Spinal cord (tissue), 10 donors: Measurements from ENCODE around the gene WDR59. TPM values are rescaled to one million over a fixed set of nuclear protein-coding genes. Genes with fewer than 3 reads are reported as not detected.
"Not testable (repeated sequence)": the region's sequence is repeated elsewhere in the genome, so short reads cannot be mapped to it uniquely, and the experiment has no call there.

Experiments used
- DNase-seq, 6 donors: peaks; one replicate each; pipeline versions ENCODE4 v3.0.0 to v3.0.0-alpha.2; 2013 to 2015; ENCODE audit warnings: low spot score in 6 of 6, low read depth in 4 of 6
- H3K27ac ChIP-seq: one replicate; pipeline ENCODE4 v1.5.1; 2013; ENCODE audit warnings: low read depth, low read length, control low read depth
- H3K27me3 ChIP-seq: one replicate; pipeline ENCODE4 v1.6.1; 2013; ENCODE audit warnings: low read length; ENCODE audit not compliant: control insufficient read depth, insufficient read depth
- H3K36me3 ChIP-seq: one replicate; pipeline ENCODE4 v1.6.1; 2013; ENCODE audit warnings: low read length; ENCODE audit not compliant: control insufficient read depth, insufficient read depth
- H3K4me1 ChIP-seq: one replicate; pipeline ENCODE4 v1.6.1; 2013; ENCODE audit warnings: low read length; ENCODE audit not compliant: control insufficient read depth, insufficient read depth
- H3K4me3 ChIP-seq: one replicate; pipeline ENCODE4 v1.5.1; 2013; ENCODE audit warnings: low read depth, low read length, control low read depth
- H3K9me3 ChIP-seq: one replicate; pipeline ENCODE4 v1.6.1; 2013; ENCODE audit warnings: low read length; ENCODE audit not compliant: control insufficient read depth, insufficient read depth
- WGBS: methylation state at CpG from one replicate; pipeline ENCODE4 v1.1.5; 2013; ENCODE audit warnings: missing lambda C conversion rate; ENCODE audit not compliant: insufficient coverage; 5-methylcytosine and 5-hydroxymethylcytosine counted together
- polyA plus RNA-seq, 2 donors: library from polyadenylated mRNA; unstranded; fragments of 120-200 nt; gene quantifications; one replicate each; pipeline ENCODE4 v1.2.1, GENCODE V29; 2013; ENCODE audit not compliant: insufficient read length in 2 of 2
- total RNA-seq, 2 donors: library from RNA; depleted of rRNA in 1 of 2; stranded (reverse); fragments of 120-200 nt in 1 of 2; fragments of >200 nt in 1 of 2; gene quantifications; one replicate each; pipeline versions ENCODE4 v1.2.3 to v1.2.4, GENCODE V29; 2013 to 2014
- donor health status: healthy.

The WDR59 gene
- total and polyA plus RNA-seq, 4 donors, result 30.2 to 103 (median 56.5) TPM

DNA sequence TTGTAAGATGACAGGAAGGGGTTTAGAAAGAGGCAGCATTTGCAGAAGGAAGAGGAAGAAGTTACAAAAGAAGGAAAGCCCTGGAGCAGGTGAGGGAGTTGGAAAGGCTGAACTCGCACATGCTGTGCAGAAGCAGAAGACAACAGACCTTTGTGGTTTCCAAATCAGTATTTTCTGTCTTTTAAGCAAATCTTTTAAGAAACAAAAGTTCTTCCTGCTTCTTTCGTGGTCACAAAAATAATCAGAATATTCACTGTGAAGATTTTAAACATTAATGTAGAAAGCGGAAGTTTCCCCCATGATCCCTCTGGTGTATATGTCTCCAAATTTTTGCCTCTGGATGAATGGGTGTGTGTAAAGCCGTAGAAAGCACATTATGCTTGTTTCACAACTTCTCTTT is 39.7 kb upstream of the WDR59 start:
- no peak overlapping the region for H3K4me3 ChIP-seq
- no peak for DNase-seq
- no peaks in the 10 kb centered on the region for H3K4me1 ChIP-seq
- H3K27me3 ChIP-seq, result no peaks in the 10 kb centered on the region
- WGBS, result 83% methylated on average over 1 of the region's 4 CpGs
- H3K27ac ChIP-seq, result no peak overlapping the region
- H3K36me3 ChIP-seq, result peaks cover 5% of the 10 kb centered on the region
- H3K9me3 ChIP-seq, result peaks cover 2% of the 10 kb centered on the region

DNA sequence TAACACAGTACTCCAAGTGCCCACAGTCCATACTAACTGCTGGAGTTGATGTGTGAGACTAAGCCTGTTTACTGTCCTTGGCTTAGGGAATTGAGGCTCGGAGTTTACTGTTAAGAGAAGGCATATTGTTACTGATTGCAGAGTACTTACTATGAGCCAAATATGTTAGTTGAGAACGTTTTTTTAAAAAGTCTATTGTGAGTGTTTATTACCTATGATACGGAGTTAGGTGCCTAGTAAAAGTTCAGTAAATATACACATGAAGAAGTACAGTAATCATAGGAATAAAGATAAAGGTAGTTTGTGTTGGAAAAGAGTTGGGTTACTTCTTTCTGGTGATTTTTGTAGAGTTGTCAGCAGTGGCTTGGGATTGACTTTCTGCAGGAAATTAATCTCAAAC is 39.3 kb upstream of the WDR59 start:
- Histone ChIP-seq H3K4me1 (no peaks in the 10 kb centered on the region), H3K27me3 (no peaks in the 10 kb centered on the region), H3K27ac (no peak overlapping the region), H3K4me3 (no peak overlapping the region), H3K9me3 (peaks cover 2% of the 10 kb centered on the region), H3K36me3 (peaks cover 6% of the 10 kb centered on the region)
- no peak for DNase-seq
- WGBS, result 75% methylated on average over 1 of the region's 3 CpGs

DNA sequence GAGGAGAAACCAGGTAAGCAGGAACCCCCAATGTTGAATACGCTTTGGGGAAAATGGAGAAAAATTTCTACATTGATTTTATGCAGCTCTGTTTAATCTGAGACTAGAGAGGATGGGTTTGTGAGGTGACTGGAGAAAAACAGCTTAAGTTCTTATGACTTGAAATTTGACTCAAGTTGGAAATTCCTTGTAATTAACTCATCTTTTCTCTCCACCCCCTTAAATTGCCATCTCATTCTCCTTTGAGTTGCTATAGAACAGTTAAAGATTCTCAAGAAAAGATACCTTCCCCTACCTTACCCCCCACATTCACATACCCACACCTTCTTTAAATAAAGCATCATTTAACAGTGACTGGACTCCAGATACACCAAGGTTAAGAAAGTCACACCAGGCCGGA is 38.1 kb upstream of the WDR59 start:
- Histone ChIP-seq H3K4me1 (no peaks in the 10 kb centered on the region), H3K27ac (no peak overlapping the region), H3K9me3 (peaks cover 2% of the 10 kb centered on the region), H3K4me3 (no peak overlapping the region), H3K36me3 (peaks cover 6% of the 10 kb centered on the region), H3K27me3 (no peaks in the 10 kb centered on the region)
- no peak for DNase-seq
- WGBS, result 100% methylated on average over 1 of the region's 2 CpGs

DNA sequence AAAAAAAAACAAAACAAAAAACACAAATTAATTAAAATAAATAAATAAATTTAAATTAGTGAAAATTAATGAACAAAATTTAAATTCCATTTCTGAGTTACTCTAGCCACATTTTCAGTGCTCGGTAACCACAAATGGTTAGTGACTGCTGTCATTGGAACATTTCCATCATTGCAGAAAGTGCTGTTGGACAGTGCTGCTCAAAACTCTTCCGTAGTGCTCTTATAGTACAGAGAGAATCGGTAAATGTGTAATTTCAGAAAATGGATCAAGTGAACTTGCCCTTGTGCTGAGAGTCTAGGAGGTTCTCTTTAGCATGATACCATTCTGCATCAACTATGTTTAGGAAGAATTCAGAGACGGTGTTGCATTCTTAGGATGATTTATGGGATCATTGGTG is 37.6 kb upstream of the WDR59 start:
- Histone ChIP-seq H3K9me3 (peaks cover 2% of the 10 kb centered on the region), H3K4me3 (no peak overlapping the region), H3K27ac (no peak overlapping the region), H3K27me3 (no peaks in the 10 kb centered on the region), H3K36me3 (peaks cover 6% of the 10 kb centered on the region), H3K4me1 (no peaks in the 10 kb centered on the region)
- DNase-seq, result no peak
- 100% methylated on average over 2 of the region's 4 CpGs for WGBS

DNA sequence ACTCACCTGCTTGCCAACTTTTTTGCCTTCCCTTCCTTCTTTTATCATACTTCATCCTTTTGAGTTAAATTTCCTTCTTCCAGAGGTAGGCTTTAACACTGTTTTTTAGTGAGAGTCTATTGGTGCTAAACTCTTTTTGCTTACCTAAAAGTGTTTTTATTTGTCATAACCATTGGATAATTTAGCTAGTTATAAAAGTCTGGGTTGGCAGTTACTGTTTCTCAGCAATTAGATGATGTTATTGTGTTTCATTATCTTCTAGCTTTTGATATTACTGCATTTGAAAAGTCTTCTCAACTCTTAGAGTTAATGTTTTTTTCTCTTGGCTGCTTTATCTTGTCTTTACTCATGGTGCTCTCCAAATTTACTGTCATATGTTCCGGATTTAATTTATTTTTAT is 36.5 kb upstream of the WDR59 start:
- Histone ChIP-seq H3K9me3 (peaks cover 2% of the 10 kb centered on the region), H3K27me3 (no peaks in the 10 kb centered on the region), H3K4me3 (no peak overlapping the region), H3K4me1 (no peaks in the 10 kb centered on the region), H3K36me3 (peaks cover 6% of the 10 kb centered on the region), H3K27ac (no peak overlapping the region)
- WGBS, result no CpG with 5 or more reads among the region's 1 CpG
- no peak for DNase-seq

DNA sequence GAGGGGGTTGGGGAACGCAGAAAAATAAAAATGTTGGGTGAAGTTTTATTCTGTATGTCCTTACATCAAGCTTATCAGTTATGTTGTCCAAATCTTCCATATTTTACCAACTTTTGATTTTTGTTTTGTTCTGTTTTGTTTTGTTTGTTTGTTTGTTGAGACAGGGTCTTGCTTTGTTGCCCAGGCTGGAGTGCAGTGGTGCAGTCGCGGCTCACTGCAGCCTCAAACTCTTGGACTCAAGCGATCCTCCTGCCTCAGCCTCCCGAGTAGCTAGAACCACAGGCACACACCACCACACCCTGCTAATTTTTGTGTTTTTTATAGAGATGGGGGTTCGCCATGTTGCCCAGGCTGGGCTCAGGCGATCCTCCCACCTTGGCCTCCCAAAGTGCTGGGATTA is 34.7 kb upstream of the WDR59 start:
- Histone ChIP-seq H3K4me1 (no peaks in the 10 kb centered on the region), H3K4me3 (no peak overlapping the region), H3K27ac (no peak overlapping the region), H3K27me3 (no peaks in the 10 kb centered on the region), H3K9me3 (peaks cover 2% of the 10 kb centered on the region), H3K36me3 (peaks cover 6% of the 10 kb centered on the region)
- DNase-seq, result no peak
- WGBS, result 100% methylated on average over 1 of the region's 7 CpGs

DNA sequence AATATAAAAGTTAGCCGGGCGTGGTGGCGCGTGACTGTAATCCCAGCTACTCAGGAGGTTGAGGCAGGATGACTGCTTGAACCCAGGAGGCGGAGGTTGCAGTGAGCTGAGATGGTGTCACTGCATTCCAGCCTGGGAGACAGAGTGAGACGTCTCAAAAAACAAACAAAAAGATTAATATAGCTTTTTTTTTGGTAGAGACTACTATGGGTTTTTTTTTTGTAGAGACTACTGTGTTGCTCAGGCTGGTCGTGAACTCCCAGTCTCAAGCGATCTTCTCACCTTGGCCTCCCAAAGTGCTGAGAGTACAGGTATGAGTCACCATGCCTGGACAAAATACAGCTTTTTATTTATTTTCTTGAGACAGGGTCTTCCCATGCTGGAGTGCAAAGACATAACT is 34.1 kb upstream of the WDR59 start:
- no peaks in the 10 kb centered on the region for H3K27me3 ChIP-seq
- DNase-seq, result no peak
- H3K4me1 ChIP-seq, result no peaks in the 10 kb centered on the region
- H3K4me3 ChIP-seq, result no peak overlapping the region
- peaks cover 2% of the 10 kb centered on the region for H3K9me3 ChIP-seq
- WGBS, result 96% methylated on average over 4 of the region's 8 CpGs
- peaks cover 6% of the 10 kb centered on the region for H3K36me3 ChIP-seq
- H3K27ac ChIP-seq, result no peak overlapping the region

DNA sequence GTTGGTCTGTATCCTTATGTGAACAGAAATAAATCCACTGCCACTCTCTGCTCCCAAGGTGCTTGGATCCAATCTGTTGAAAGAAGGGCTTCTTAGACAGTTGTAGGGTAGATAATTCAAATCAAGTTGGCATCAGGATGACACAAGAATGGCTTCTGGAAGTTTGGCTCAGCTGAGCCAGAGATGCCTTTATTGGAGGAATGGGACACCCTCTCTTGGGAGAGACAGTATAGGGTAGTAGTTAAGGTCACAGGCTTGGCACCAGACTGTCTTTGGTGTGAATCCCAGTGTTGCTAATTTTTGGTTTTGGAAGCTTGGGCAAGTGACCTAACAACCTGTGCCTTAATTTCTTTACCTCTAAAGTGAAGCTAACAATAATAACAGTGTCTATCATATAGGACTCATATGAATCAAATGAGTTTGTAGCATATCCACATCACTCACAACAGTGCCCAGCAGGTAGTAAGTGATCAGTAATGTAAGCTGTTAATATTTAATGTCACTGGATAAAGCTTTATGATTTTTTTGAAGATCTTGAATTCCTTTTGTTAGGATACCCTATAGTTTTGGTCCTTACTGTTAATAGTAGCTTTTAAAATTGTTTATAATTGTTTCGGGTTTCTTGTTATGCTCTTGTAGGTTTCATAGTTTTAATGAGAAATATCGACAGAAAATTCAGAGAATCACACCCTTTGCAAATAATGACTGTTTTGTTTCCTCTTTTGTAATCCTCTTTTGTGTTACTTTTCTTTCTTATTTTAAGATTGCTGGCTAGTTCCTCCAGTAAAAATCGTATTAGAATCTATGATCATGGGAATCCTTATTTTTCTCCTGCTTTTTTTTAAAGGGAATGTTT is 33.0 kb upstream of the WDR59 start:
- H3K36me3 ChIP-seq, result peaks cover 6% of the 10 kb centered on the region
- DNase-seq, result no peak
- H3K9me3 ChIP-seq, result peaks cover 2% of the 10 kb centered on the region
- WGBS, result no CpG with 5 or more reads among the region's 3 CpGs
- no peak overlapping the region for H3K4me3 ChIP-seq
- no peak overlapping the region for H3K27ac ChIP-seq
- no peaks in the 10 kb centered on the region for H3K4me1 ChIP-seq
- no peaks in the 10 kb centered on the region for H3K27me3 ChIP-seq

DNA sequence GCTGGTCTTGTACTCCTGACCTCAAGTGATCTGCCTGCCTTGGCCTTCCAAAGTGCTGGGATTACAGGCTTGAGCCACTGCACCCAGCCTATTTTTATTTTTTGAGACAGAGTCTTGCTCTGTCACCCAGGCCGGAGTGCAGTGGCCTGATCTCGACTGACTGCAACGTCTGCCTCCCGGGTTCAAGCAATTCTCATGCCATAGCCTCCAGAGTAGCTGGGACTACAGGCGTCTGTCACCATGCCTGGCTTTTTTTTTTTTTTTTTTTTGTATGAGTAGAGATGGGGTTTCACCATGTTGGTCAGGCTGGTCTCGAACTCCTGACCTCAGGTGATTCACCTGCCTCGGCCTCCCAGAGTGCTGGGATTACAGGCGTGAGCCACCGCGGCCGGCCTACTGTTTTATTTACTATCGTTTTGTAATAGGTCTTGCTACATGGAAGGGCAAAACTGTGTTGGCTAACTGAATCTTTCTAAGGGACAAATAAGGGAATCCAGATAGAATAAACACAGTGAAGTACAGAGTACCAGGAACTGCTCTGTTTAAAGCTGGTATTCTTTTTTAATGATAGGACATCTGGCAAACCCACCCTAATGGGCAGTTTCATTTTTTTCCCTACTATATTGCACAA is 31.6 kb upstream of the WDR59 start:
- H3K4me3 ChIP-seq, H3K4me1 ChIP-seq, H3K27me3 ChIP-seq, H3K9me3 ChIP-seq, H3K36me3 ChIP-seq, H3K27ac ChIP-seq: not testable (repeated sequence)
- DNase-seq, result peak in 1 of 6 donors; percentile 24
- whole genome bisulfite sequencing, result 91% methylated on average over 4 of the region's 12 CpGs

DNA sequence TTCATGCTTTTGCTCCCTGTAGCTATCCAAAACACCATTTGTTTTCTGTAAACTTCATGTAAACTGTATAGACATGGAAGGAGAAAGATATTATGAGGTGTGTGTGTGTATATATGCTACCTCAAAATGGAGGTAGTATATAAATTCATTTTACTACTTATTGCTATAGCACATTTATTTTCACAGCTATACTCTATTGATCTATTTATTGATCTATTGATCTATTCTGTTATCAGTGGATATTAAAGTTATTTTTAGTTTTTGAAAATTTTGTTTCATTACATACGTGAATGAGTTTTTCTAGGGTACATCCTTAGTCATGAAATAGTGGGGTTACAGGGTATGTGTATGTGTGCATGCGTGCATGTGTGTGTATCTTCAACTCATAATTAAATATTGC is 29.4 kb upstream of the WDR59 start:
- no peak overlapping the region for H3K27ac ChIP-seq
- no CpG with 5 or more reads among the region's 2 CpGs for WGBS

More for the DNA sequence above, 29.4 kb upstream of the WDR59 start:
- no peaks in the 10 kb centered on the region for H3K9me3 ChIP-seq
- H3K36me3 ChIP-seq, result no peaks in the 10 kb centered on the region
- DNase-seq, result no peak
- H3K4me1 ChIP-seq, result no peaks in the 10 kb centered on the region
- H3K27me3 ChIP-seq, result no peaks in the 10 kb centered on the region
- no peak overlapping the region for H3K4me3 ChIP-seq
